OCI-LY1 (cell line): ENCODE results near the gene GNG12.
A peak's percentile ranks its signal among the peaks of the same experiment; 100 is the strongest.

Source experiments
- H2AFZ ChIP-seq: fragments of 200-600 bp; sonication (generic), shearing (Covaris generic); 2 replicates; pipeline ENCODE4 v1.6.0; 2014; ENCODE audit warnings: antibody characterized with exemption, mild to moderate bottlenecking, low read length
- H3F3A ChIP-seq: fragments of 200-600 bp; sonication (generic), shearing (Covaris generic); 2 replicates; pipeline ENCODE4 v1.6.0; 2014; ENCODE audit warnings: mild to moderate bottlenecking, antibody characterized with exemption, low read length, moderate library complexity; ENCODE audit not compliant: insufficient read depth
- H3K27ac ChIP-seq: fragments of 200-600 bp; sonication (generic); 2 replicates; pipeline ENCODE4 v1.5.1; 2014; ENCODE audit warnings: low read length, mixed run types, mild to moderate bottlenecking, low read depth; ENCODE audit not compliant: poor library complexity, severe bottlenecking
- H3K27me3 ChIP-seq: fragments of 200-600 bp; sonication (generic); 2 replicates; pipeline ENCODE4 v1.6.0; 2014; ENCODE audit warnings: antibody characterized with exemption, mild to moderate bottlenecking, low read length, moderate library complexity; ENCODE audit not compliant: insufficient read depth
- H3K36me3 ChIP-seq: fragments of 200-600 bp; sonication (generic); 2 replicates; pipeline ENCODE4 v1.6.1; 2014; ENCODE audit warnings: mild to moderate bottlenecking, antibody characterized with exemption, low read length, moderate library complexity, mixed read lengths; ENCODE audit not compliant: insufficient read depth
- H3K4me1 ChIP-seq: fragments of 200-600 bp; sonication (generic); 2 replicates; pipeline ENCODE4 v1.5.1; 2014; ENCODE audit warnings: mild to moderate bottlenecking, low read length, moderate library complexity; ENCODE audit not compliant: insufficient read depth, severe bottlenecking
- H3K4me2 ChIP-seq: fragments of 200-600 bp; sonication (generic), shearing (Covaris generic); 2 replicates; pipeline ENCODE4 v1.6.1; 2014; ENCODE audit warnings: low read length
- H3K4me3 ChIP-seq: fragments of 200-600 bp; sonication (generic); 2 replicates; pipeline ENCODE4 v1.5.1; 2014; ENCODE audit warnings: low read length, low read depth, mild to moderate bottlenecking, mixed read lengths; ENCODE audit not compliant: poor library complexity, severe bottlenecking
- H3K79me2 ChIP-seq: fragments of 200-600 bp; shearing (Covaris generic); 2 replicates; pipeline ENCODE4 v1.6.1; 2016; ENCODE audit warnings: mixed run types, low read length, mixed read lengths; ENCODE audit not compliant: insufficient read depth
- H3K9ac ChIP-seq: fragments of 200-600 bp; sonication (generic), shearing (Covaris generic); 2 replicates; pipeline ENCODE4 v1.6.1; 2014; ENCODE audit warnings: mild to moderate bottlenecking, low read length, mixed read lengths
- H3K9me2 ChIP-seq: fragments of 200-600 bp; sonication (generic), shearing (Covaris generic); 2 replicates; pipeline ENCODE4 v1.6.1; 2014; ENCODE audit warnings: low read depth, mild to moderate bottlenecking, low read length, mixed read lengths
- H3K9me3 ChIP-seq: fragments of 200-600 bp; shearing (Covaris generic); 2 replicates; pipeline ENCODE4 v1.6.1; 2014; ENCODE audit warnings: low read length, mixed read lengths
- H4K20me1 ChIP-seq: fragments of 200-600 bp; sonication (generic), shearing (Covaris generic); 2 replicates; pipeline ENCODE4 v1.6.0; 2016; ENCODE audit warnings: mild to moderate bottlenecking, low read length; ENCODE audit not compliant: insufficient read depth
- CTCF ChIP-seq: fragments of 200-600 bp; sonication (generic), shearing (Covaris generic); IDR thresholded peaks from 2 replicates; pipeline ENCODE4 v1.5.1; 2017; ENCODE audit warnings: mild to moderate bottlenecking, antibody characterized with exemption, low read length, moderate library complexity, mixed read lengths
- EZH2 ChIP-seq: fragments of 200-600 bp; sonication (generic), shearing (Covaris generic); IDR thresholded peaks from 2 replicates; pipeline ENCODE4 v1.8.0; 2017; ENCODE audit warnings: borderline replicate concordance, mixed run types, mild to moderate bottlenecking, antibody characterized with exemption, low read length, moderate library complexity, mixed read lengths

GNG12 gene

GRCh38 chr1:67655581-67655980 lies 177.7 kb downstream of the GNG12 start:
- no peak overlapping the region for H3K27ac ChIP-seq
- H3K4me1 ChIP-seq = peaks cover 36% of the 10 kb centered on the region
- H3K9me2 ChIP-seq = no peaks in the 10 kb centered on the region
- no peak overlapping the region for H2AFZ ChIP-seq
- H4K20me1 ChIP-seq = no peaks in the 10 kb centered on the region
- H3K4me3 ChIP-seq = no peak overlapping the region
- H3K4me2 ChIP-seq = no peak overlapping the region
- H3K27me3 ChIP-seq = no peaks in the 10 kb centered on the region
- TF ChIP-seq EZH2 (no peak), CTCF (no peak)
- no peaks in the 10 kb centered on the region for H3K36me3 ChIP-seq
- H3F3A ChIP-seq = no peaks in the 10 kb centered on the region
- no peaks in the 10 kb centered on the region for H3K79me2 ChIP-seq
- H3K9ac ChIP-seq = no peak overlapping the region
- no peaks in the 10 kb centered on the region for H3K9me3 ChIP-seq

DNA sequence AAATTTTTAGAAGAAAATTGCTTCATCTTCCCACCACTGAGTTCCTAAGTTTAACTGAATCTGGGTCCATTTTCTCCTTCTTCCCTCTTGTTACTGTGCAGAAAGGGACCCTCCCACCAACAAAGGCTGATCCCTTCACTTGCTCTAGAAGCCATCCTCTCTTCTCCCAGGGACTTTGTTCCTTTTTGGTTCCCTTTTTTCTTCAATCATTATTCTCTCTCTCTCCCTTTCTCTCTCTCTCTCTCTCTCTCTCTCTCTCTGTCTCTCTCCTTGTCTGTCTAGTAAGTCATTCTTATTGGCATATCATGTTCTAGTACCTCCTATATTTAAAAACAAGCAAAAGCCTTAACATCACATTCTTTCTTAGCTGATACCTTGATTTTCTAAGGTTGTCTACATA lies 180.0 kb downstream of the GNG12 start:
- Histone ChIP-seq H4K20me1 (no peaks in the 10 kb centered on the region), H2AFZ (no peak overlapping the region), H3F3A (no peaks in the 10 kb centered on the region), H3K4me2 (no peak overlapping the region; the same call in 1 of the 2 replicates), H3K79me2 (no peaks in the 10 kb centered on the region), H3K9ac (no peak overlapping the region), H3K9me3 (no peaks in the 10 kb centered on the region), H3K4me1 (peaks cover 33% of the 10 kb centered on the region), H3K4me3 (no peak overlapping the region), H3K36me3 (no peaks in the 10 kb centered on the region), H3K27me3 (no peaks in the 10 kb centered on the region), H3K27ac (no peak overlapping the region), H3K9me2 (no peaks in the 10 kb centered on the region)
- TF ChIP-seq EZH2 = no peak
- no peak for TF ChIP-seq CTCF

GRCh38 chr1:67652800-67653199 lies 180.5 kb downstream of the GNG12 start:
- H3K79me2 ChIP-seq = no peaks in the 10 kb centered on the region
- H3K27ac ChIP-seq = no peak overlapping the region
- peak overlapping the region; percentile 10; the same call in 1 of the 2 replicates for H3K4me2 ChIP-seq
- no peaks in the 10 kb centered on the region for H3K9me2 ChIP-seq
- H3K4me1 ChIP-seq = peaks cover 31% of the 10 kb centered on the region
- no peaks in the 10 kb centered on the region for H3K27me3 ChIP-seq
- no peaks in the 10 kb centered on the region for H3F3A ChIP-seq
- no peaks in the 10 kb centered on the region for H4K20me1 ChIP-seq
- H3K36me3 ChIP-seq = no peaks in the 10 kb centered on the region
- no peaks in the 10 kb centered on the region for H3K9me3 ChIP-seq
- peak overlapping the region; percentile 32; the same call in 1 of the 2 replicates for H2AFZ ChIP-seq
- no peak overlapping the region; the same call in 1 of the 2 replicates for H3K9ac ChIP-seq
- TF ChIP-seq EZH2 = no peak
- no peak for TF ChIP-seq CTCF
- no peak overlapping the region for H3K4me3 ChIP-seq
